T1000 (cell line): ENCODE data around the gene ARHGEF3.

Source experiments
- DNase-seq: peaks from one replicate; lab custom pipeline; 2025; ENCODE audit warnings: mixed read lengths; lab: John Stamatoyannopoulos, UW

Gene ARHGEF3, protein sequence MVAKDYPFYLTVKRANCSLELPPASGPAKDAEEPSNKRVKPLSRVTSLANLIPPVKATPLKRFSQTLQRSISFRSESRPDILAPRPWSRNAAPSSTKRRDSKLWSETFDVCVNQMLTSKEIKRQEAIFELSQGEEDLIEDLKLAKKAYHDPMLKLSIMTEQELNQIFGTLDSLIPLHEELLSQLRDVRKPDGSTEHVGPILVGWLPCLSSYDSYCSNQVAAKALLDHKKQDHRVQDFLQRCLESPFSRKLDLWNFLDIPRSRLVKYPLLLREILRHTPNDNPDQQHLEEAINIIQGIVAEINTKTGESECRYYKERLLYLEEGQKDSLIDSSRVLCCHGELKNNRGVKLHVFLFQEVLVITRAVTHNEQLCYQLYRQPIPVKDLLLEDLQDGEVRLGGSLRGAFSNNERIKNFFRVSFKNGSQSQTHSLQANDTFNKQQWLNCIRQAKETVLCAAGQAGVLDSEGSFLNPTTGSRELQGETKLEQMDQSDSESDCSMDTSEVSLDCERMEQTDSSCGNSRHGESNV

DNA sequence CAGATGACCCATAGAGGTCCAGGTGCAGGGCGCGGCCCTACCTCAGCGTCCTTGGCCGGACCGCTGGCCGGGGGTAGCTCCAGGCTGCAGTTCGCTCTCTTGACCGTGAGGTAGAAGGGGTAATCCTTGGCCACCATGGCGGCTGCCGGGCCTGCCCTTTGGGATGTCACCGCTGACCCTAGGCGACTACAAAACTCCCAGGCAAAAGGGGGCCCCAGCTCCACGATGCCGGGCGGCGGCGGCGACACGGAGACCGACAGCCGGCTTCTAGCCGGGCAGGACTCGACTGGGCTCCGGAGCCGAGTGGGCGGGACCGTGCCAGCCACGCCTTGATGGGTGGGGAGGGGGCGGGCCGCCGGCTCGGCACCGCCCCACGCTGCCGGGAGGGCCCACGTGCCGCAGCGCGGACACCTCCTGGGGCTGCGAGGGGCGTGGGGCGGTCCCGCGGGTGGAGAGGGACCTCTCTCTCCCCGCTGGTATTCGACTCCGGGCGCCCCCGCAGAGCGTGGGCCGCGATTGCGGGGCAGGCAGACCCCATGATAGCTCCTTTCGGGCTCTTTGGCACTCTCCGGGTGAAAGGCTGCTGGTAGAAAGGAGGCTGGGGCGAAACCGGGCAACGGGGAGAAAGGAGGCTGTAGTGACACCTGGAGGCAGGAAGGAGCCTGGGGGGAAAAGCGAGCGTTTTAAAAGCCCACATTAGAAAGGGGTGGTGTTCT, at the start of gene ARHGEF3:
Gene ARHGEF3, minus strand, starts transcription at position 288 of the 716 bp plus-strand sequence. Its CDS starts 151 bp downstream, at position 137.
- peak; percentile 80 for DNase-seq

DNA sequence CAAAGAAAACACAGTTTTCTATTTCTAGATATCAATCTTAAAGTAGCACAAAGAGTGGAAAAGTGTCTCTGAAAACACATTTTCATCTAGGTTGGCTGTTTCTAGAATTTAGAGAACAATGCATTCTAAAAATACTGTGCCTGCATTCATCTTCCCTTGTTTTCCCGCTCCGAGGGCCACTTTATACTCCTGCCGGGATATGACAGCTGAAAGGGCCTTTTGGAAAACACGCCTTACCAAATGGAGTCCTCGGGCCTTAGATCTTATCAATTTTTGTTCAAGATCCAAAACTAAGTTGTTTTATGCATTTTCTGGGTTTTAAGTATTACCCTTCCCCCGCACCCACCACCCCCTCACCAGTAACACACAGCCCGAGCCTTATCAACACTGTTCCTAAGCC, 47.9 kb upstream of the ARHGEF3 start:
- no peak for DNase-seq

DNA sequence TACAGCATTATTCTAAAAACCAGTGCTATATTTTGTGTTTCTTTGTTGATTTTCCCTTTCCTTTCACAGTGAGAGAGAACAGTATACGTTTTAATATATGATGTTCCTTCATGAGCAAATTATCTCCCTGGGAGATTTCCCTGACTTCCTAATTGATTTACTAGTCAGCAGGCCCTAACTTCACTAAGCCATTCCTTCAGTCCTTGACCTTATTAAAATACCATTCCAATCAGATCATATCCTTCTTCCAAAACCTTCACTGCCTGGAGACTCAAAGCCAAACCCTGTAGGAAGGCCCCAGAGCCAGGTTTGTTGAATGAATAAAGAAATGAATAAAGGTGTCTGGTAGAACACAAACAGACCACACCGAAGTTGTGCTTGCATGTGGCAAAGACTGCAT, 43.8 kb upstream of the ARHGEF3 start:
- no peak for DNase-seq

DNA sequence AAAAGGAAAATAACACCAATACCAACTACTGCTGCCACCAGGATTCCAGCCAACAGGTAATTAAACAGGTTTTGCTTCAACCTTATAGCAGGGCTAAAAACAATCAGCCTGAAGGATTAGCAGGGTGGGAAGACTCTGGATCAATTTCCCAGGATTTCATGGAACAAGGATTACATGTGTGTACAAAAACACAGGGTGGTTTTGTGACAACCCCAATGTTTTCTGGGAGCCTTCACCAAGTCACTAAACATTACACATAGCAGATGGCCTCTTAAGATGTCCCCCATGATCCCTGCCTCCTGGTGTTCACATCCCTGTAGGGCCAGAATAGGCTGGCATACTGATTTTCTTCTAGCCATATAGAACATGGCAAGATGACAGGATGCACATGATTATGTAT, 42.8 kb upstream of the ARHGEF3 start:
- DNase-seq, result no peak

DNA sequence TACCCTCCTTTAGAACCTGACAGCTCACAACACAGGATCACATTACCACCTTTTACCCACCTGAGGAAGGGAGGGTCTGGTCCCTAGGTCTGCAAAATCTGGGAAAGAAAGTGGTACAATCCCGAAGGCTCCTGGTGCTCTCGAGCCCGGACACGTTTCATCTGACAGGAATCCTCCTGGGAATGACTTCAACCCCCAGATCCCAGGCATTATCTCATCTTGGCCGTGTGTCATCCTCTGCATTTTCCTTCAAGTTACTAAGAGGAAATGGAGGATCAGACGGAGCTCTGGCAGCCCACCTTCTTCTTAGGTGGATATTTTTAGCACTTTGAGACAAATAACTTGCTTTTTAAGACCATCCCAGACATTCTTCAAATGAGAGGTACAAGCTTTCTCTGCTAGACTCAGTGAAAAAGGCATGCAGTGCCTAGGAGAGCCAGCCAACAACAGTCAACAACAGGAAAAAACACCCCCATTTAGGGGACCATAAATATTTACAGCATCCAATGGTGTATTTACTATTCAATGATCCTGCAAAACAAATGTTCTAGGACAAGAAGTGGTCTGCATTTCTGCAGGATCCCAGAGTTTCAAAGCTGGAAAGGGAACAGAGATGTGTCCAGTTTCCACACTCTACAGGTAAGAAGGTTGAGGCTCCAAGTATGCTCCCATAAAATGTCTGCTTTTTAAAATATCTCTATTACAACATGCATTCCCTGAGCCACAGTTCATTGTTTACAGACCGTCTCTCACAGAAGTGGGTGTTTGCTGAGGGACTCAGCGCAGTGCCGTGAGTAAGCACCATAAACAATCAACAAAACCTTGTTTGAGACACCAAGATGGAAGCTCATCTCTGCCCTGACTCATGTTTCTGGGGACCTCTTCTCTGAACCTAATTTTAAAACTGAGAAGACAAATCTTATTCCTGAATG, 38.3 kb upstream of the ARHGEF3 start:
- DNase-seq, result peak; percentile 15

DNA sequence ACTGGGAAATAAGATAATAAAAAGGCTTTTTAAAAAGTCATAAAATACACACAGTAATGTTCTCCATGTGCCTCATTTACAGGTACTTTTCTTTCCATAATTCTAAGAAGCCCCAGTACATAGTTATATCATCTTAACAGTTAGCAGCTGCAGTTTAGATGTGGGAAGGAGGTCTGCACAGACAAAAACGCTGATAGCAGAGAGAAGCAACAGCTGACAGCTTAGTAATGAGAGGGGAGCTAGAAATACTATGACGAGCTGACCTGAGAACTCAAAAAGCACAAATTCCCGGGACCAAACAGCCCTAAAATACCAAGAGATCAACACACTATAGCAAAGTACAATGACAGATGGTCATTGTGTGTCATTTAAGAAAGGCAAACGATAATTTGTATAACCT, 36.7 kb upstream of the ARHGEF3 start:
- no peak for DNase-seq

DNA sequence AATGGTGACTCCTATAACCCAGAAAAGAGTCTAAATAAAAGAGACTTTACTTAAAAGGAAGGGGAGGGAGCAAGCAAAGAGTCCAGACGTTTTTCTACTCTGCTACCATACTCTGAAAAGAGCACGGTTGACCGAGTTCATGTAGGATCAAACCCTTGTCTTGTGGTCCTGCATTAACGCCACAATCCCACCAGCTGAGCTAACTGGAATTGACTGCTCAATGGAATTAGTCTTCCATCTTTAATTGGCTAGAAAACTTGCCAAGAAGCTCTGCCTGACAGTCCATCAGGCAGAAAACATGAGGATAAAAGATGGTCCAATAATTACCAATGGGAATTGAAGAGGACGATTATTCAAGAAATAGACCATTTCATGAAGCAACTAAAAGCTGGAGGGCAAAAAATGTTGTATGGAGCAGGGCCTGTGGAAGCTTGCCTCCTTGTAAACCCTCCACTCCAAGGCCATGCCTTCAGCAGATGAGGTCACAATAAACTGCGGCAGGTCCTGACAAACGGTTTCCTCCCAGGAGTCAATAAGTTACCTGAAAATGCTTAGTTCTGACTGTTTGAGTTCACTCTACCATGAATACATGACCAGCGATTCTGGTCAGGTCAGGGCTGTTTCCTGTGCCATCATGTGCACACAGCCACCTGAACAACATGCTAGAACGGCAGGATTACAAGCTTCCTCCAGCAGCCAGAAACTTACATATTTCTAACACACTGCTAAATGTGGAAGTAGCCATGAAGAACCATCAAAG, 35.6 kb upstream of the ARHGEF3 start:
- no peak for DNase-seq

DNA sequence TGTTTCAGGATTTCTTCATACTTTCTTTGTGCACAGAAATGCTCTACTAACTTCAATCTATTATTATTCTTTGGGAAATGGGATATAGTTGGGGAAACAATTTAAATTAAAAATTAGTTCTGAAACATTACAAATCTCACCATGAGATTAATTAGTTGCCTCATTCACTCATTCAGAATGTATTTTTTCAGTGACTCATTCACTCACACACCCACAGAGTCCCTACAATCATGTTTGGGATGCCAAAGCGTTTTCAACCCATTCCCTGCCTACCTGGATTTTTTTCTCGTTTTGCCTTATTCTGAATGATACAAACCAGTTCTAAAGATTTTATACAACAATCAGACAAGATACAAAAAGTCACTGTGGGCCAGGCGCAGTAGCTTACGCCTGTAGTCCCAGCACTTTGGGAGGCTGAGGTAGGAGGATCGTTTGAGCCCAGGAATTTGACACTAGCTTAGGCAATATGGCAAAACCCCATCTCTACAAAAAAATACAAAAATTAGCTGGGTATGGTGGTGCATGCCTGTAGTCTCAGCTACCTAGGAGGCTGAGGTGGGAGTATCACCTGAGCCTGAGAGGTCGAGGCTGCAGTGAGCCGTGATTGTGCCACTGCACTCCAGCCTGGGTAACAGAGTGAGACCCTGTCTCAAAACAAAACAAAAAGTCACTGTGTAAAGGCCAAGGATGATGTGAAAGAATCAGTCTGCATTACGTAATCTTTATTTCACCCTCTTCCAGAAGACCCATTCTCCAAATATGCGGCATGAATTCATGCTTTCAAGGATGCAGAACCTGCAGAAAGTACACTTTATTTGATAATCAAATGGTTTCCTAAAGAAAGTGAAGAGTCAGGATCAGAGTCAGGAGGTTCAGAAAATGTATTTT, 34.8 kb upstream of the ARHGEF3 start:
- no peak for DNase-seq

DNA sequence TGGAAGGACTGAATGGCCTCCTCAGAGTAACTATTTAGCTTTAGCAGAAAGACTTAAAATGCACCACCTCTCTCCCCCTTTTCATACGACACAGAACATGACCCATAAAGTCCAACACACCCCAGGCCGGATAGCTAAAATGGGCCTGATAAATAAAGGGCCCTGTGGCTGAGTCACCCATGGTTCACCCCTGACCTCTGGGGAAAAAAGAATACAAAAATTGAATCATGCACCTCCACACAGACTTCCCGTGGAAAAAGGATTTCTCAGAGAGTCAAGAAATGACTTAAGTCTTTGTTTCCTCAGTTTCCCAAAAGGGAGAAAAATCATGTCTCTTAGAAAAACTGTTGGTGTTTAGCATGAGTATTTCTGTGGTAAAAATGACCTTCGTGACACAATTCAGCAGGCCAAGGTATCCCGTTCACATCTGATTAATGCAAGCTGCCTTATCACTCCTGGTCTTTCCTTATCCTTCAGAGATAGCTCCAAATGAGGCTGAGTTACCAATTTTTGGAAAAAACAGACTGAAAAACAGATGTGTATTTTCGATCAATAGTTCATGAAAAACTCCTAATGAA, 34.0 kb upstream of the ARHGEF3 start:
- peak; percentile 19 for DNase-seq

DNA sequence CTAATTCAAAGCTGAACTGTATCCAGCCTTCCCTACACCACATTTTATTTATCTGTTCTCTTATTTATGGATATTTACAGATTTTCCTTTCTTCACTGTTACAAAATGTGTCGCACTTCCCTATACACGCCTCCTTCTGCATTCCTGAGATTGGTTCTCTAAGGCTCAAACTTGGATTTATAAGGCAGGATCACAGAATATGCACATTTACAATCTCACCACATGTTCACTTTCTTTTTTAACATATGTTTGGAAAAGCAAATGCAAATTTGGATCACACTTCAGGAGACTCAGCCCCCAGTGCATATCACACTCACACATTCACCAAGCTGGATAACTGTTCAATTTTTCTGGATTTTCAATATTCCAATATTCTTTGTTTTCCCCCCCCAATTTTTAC, 31.8 kb upstream of the ARHGEF3 start:
- DNase-seq, result no peak

DNA sequence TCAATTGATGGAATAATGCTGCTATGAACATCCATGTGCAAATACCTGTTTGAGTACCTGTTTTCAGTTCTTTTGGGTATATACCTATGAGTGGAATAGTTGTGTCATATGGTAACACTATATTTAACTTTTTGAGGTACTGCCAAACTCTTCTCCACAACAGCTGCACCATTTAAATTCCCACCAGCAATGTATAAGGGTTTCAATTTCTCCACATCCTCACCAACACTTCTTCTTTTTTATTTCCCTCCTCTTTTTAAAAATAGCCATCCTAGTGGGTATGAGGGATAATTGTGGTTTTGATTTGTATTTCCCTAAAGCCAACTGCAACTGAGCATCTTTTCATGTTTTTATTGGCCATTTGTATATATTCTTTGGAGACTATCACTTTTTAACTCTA, 31.3 kb upstream of the ARHGEF3 start:
- DNase-seq, result no peak

DNA sequence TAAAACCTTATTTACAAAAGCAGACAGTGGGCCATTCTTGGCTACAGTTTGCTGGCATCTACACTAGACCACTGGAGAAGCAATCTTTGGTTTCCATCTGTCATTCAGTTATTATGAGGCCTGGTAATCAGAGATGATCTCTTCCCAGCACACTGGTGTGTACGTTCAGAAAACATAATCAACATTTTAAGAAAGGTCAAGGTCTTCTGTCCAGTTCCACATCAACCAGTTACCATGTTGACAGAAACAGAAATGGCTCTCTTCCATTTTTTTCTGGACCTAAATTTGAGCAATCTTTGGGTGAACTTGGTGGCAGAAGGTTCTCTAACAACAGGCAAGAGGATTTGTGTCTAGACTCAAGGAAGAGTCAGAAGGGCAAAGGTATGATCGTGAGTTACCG, 29.8 kb upstream of the ARHGEF3 start:
- no peak for DNase-seq

DNA sequence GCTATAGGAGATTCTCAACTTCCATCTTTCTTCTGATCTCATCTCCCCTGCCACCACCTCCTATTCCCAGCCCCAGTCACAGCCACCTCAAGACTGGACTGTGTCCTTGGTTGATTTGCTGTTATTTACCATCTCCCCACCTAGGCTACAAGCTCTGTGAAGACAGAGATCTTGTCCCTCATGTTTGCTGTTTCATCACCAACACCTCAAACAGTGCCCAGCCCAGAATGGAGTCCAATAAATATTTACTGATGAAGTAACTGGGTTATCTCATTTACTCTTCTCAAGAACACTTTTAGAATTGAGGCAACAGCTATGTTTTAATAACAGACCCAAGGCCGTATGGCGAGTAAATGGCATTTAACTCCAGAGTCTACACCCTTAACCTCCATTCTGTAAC, 29.1 kb upstream of the ARHGEF3 start:
- no peak for DNase-seq

DNA sequence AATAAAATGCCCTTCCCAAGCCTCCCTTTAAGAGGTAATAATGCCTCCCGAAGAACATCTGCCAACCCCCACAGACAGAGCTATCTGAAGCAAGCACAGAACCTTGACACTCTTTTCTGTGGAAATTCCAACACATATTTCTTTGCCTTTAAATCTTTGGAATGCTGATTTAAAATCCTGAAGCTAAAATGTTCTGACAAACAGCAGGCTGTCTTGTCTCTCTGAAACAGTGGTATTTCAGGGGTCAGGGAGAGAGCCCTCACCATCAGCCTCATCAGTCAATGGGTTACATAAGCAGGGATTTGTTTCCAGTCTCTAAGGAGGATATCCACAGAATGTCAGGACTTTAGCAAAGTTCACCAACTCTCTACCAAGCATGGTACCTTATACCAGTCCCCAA, 27.8 kb upstream of the ARHGEF3 start:
- DNase-seq, result no peak

DNA sequence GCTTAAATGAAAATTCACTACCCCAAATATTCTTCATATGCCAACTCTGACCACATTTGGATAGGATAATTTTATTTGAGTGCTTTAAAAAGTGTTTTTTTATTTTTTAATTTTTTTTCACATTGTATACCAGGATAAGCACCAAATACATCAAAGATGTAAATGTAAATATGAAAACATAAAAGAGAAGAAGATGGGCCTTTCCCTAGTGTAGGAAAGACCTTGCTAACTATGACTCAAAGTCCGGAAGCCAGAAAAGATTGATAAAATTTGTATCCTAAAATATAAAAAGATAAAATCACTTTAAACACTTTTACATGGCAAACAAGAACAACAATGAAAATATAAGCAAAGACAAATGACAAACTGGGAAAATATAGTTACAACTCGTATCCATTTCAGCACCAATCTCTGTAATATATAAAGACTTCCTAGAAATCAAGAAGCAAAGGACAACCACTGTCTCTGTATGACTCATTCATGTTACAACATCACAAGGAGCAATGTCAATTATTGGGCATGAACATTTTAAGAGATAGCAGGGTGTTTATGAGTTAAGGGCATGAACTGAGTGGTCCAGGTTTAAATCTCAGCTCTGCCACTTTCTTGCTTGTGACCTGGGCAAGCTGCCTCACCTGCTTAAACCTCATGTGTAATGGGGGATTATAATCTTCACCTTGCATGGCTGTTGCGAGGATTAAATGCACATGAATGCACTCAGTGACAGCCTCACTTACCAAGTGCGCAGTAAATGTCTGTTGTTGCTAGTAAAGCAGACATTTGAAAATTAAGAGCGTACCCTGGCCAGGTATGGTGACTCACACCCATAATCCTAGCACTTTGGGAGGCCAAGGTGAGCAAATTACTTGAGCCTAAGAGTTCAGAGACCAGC, 25.3 kb upstream of the ARHGEF3 start:
- DNase-seq, result no peak

DNA sequence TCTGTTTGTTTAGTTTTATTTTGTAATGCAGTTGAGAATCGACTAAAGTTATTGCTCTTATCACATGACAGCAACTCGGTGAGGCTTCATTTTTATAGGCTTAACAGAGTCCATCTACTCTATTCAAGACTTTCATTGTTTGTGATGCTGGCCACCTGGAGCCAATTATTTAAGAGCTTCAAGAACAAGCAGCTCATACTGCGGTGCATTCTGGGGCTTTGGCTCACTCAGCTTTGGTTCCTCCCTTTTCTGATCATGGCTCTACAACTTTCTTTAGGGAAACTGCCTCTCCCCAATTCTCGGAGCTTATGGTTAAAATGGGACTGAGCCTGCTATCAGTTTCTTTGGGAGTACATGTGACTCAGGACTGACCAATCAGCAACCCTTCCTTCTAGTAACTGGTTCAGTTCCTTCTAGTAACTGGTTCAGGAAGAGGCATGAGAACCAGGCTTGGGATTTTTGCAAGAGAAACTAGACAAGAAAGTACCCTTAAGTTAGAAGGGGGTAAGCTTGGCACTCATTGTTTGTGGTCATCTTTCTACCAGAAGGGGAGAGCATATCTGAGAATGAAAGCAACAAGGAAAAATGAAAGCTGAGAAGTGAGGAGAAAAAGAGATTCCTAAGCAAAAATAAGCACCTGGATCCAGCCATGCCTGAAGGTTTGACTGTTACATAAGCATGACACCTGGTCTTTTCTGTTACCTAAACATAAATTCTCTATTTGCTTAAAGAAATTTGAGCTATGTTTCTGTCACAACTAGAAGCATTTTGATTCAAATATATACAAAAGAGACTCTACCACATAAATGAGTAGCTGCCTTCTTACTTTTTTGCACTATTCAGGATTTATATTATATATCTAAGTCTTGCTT, 24.1 kb upstream of the ARHGEF3 start:
- no peak for DNase-seq

DNA sequence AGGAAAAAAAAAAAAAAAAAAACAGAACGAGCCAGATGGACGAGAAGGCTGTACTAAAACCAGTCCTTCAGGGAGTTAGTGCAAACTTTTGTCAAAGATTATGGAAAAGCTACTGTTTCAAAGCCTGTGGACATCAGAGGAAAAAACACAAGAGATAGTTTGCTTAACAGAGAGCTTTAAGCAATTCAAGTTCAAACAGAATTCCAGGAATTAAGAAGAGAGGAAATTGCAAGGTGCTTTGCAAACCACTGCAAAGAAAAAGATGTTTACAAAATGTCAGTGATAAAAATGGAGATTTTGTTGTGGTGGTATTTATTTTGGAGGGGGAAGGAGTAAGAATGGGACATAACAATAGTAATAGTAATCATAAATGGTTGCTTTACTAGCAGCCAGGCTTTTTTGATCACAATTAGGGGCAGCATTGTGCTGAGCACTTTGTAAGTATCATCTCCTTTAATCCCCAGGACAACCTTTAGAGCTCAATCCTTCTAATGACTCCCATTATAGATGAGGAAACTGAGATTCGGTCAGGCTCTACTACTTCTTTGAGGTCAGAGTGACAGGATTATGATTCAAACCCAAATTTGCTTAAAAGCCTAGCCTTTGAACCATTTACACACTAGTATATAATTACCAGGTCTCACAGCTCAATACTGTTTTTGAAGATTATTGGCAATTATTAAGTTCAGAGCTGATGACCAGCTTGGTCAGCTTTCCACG, 22.4 kb upstream of the ARHGEF3 start:
- DNase-seq, result no peak
